Mesothelial cell of epicardium (in vitro differentiated cells): ENCODE measurements around the gene PLEKHG5. TPM values are rescaled to one million over a fixed set of nuclear protein-coding genes. Genes with fewer than 3 reads are reported as not detected.
A peak's percentile ranks its signal among the peaks of the same experiment; 100 is the strongest.

Experiments
- DNase-seq, 2 experiments: peaks; one replicate each; pipeline ENCODE4 v3.0.0; 2021; ENCODE audit warnings: low spot score in 2 of 2; ENCODE audit not compliant: unreplicated experiment in 2 of 2
- H3K27ac Mint-ChIP-seq: 2 replicates; pipeline ENCODE4 v1.8.0; 2021; ENCODE audit warnings: mixed read lengths
- H3K27me3 Mint-ChIP-seq: 2 replicates; pipeline ENCODE4 v1.8.0; 2021; ENCODE audit warnings: low read depth, mixed read lengths
- H3K36me3 Mint-ChIP-seq: 2 replicates; pipeline ENCODE4 v1.8.0; 2021; ENCODE audit warnings: mixed read lengths
- H3K4me1 Mint-ChIP-seq: 2 replicates; pipeline ENCODE4 v1.8.0; 2021; ENCODE audit warnings: mixed read lengths
- H3K4me3 Mint-ChIP-seq: 2 replicates; pipeline ENCODE4 v1.8.0; 2021; ENCODE audit warnings: mild to moderate bottlenecking, moderate library complexity, mixed read lengths
- H3K9me3 Mint-ChIP-seq: 2 replicates; pipeline ENCODE4 v1.8.0; 2021; ENCODE audit warnings: mixed read lengths
- total RNA-seq: library from RNA; stranded (reverse); gene quantifications from 3 replicates; pipeline ENCODE4 v1.2.1, GENCODE V29; 2021
- TF ChIP-seq, protein P1 (sequence below): fragments of 200-600 bp; sonication (generic); IDR thresholded peaks from one replicate; pipeline ENCODE4 v1.5.0; 2021; ENCODE audit warnings: antibody characterized with exemption; ENCODE audit not compliant: unreplicated experiment

PLEKHG5 gene
- total RNA-seq, 1 donor from 2014 or later: 51.2 TPM

DNA sequence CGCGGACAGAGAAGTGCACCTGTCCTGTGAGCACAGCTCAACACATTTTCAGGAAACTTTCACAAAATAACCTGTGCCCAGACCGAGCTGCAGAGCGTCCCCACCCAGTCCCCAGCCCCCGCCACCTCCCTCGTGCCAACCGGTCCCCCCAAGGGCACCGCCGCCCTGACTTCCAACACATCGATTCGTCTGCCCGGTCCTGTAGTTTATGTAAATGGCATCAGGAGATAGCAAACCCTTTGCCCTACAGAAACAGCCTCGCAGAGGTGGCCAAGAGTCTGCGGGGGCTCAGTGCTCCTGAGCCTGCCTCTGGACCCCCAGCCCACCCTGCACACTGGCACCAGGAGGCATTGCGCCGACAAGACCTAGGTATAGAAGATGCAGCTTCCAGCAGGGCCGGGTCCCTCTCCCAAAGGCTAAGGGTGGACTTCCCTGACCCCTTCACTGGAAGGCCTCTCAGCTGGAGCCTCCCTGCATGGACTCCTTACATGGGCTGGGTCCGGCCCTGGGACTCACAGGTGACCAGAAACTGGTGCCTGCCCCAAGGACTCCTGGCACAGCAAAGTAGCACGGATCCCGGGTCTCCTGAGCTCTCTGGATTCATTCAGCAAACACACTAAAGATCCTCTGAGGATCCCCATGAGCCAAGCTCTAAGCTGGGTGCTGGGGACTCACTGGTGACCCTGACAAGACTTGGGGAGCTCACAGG lies 6.6 kb upstream of the PLEKHG5 start:
- TF ChIP-seq, protein P1, sequence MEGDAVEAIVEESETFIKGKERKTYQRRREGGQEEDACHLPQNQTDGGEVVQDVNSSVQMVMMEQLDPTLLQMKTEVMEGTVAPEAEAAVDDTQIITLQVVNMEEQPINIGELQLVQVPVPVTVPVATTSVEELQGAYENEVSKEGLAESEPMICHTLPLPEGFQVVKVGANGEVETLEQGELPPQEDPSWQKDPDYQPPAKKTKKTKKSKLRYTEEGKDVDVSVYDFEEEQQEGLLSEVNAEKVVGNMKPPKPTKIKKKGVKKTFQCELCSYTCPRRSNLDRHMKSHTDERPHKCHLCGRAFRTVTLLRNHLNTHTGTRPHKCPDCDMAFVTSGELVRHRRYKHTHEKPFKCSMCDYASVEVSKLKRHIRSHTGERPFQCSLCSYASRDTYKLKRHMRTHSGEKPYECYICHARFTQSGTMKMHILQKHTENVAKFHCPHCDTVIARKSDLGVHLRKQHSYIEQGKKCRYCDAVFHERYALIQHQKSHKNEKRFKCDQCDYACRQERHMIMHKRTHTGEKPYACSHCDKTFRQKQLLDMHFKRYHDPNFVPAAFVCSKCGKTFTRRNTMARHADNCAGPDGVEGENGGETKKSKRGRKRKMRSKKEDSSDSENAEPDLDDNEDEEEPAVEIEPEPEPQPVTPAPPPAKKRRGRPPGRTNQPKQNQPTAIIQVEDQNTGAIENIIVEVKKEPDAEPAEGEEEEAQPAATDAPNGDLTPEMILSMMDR: no peak
- H3K4me1 Mint-ChIP-seq: peaks cover 29% of the 10 kb centered on the region
- H3K4me3 Mint-ChIP-seq: peak overlapping the region; percentile 72
- H3K27me3 Mint-ChIP-seq: no peaks in the 10 kb centered on the region
- H3K27ac Mint-ChIP-seq: no peak overlapping the region
- H3K36me3 Mint-ChIP-seq: no peaks in the 10 kb centered on the region
- H3K9me3 Mint-ChIP-seq: no peaks in the 10 kb centered on the region
- no peak for DNase-seq

DNA sequence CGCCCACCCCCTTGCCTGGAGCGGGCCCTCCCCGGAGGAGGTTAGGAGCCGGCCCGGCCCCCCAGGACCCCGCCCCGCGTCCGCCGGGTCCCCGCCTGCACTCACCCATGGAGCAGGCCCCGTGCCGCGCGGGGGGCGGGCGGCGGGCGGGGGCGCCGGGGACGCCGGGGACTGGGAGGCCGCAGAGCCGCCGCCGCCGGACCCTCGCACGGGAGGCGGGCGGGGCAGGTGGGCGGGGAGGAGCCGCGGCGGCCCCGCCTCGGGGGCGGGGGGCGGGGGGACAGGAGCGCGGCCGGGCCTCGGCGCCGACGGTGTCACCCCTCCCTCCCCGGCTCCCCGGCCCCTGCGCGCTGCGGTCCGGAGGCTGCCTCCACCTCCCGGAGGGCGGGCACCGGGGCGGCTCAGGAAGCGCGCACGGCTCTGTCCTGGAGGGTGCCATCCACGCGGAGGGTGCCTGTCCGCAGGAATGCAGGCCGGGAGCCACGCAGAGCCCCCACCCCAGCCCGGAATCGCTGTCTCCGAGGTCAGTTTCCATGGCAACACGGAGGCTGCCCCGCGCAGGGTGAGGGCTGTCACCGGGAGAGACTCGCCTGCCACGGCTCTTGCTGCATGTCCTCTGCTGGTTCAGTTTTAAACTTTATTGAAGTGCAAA lies 5.9 kb upstream of the PLEKHG5 start:
- no peaks in the 10 kb centered on the region for H3K36me3 Mint-ChIP-seq
- DNase-seq: peak; percentile 52 to 67
- H3K4me1 Mint-ChIP-seq: peaks cover 30% of the 10 kb centered on the region
- H3K27ac Mint-ChIP-seq: no peak overlapping the region
- H3K9me3 Mint-ChIP-seq: no peaks in the 10 kb centered on the region
- H3K4me3 Mint-ChIP-seq: peak overlapping the region; percentile 75
- TF ChIP-seq, protein P1: no peak
- H3K27me3 Mint-ChIP-seq: no peaks in the 10 kb centered on the region

DNA sequence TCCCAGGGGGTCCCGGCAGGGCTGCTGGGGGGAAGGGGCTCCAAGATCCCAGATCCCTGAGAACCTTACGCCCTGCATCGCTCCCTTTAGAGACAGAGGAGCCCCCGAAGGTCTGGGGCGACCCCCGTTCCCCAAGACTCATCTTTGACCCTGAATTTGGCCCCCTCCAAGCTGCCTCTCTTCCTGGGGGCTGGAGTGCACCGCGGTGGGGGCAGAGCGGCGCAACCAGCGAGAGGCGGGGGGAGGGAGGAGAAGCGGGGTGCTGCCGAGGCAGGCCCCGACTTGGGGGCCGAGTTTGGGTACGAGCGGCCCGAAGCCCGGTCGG lies 5.4 kb upstream of the PLEKHG5 start:
- Mint-ChIP-seq H3K9me3 (no peaks in the 10 kb centered on the region), H3K36me3 (no peaks in the 10 kb centered on the region), H3K4me3 (peak overlapping the region; percentile 75), H3K27me3 (no peaks in the 10 kb centered on the region), H3K27ac (no peak overlapping the region), H3K4me1 (peaks cover 32% of the 10 kb centered on the region)
- no peak for DNase-seq
- TF ChIP-seq, protein P1: no peak

DNA sequence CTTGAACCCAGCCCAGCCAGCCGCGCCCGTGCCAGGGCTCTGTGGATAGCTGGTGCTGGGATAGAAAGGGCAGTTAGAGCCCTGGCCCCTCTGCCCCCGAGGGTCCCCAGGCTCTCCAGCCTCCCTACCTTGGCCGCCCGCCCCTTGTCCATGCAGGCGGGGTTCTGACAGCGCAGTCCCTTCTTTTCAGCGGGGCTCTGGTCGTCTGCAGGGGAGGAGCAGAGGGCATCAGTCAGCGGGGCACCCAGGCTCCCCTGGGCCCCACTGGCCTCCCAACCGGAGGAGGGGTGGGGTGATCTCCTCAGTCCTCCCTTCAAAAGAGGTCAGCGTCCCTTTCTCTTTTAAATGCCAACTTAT lies 4.9 kb upstream of the PLEKHG5 start:
- peaks cover 37% of the 10 kb centered on the region for H3K4me1 Mint-ChIP-seq
- no peaks in the 10 kb centered on the region for H3K9me3 Mint-ChIP-seq
- DNase-seq: no peak
- H3K36me3 Mint-ChIP-seq: no peaks in the 10 kb centered on the region
- peak overlapping the region; percentile 75 for H3K4me3 Mint-ChIP-seq
- H3K27ac Mint-ChIP-seq: no peak overlapping the region
- H3K27me3 Mint-ChIP-seq: no peaks in the 10 kb centered on the region
- TF ChIP-seq, protein P1: no peak

DNA sequence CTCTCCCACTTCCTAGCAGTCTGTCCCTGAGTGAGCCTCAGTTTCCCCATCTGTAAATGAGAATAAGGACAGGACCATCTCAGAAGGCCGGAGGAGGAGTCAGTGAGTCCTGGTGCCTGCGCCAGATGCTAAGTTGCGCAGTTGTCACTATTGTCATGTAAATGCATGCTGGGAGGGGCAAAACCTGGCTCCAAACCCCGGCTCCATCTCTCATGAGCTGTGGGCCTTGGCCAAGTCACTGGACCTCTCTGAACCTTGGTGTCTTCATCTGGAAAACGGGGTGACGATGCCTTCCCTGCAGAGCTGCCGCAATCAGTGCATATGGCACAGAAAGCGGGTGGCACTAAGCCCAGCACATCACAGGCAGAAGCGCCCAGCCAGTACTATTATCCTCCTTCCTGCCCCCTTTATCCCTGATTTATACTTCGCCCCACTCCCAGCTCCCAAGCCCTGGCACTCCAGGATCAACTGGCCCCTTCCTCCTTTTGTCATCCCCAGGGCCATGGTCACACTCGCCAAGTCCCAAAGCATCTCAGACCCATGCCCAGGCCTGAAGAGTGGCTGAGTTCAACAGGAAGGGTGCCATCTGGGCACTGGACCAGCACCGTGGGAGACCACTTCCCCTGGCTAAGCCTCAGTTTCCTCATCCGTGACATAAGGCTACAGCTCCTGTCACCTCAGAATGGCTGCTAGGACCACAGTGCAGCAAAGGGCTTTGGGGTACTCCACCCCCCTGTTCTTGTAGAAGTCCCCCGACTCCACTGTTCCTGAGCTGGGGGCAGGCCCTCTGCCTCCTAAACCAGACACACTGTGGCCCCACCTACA lies 4.3 kb upstream of the PLEKHG5 start:
- TF ChIP-seq, protein P1: no peak
- Mint-ChIP-seq H3K9me3 (no peaks in the 10 kb centered on the region), H3K27ac (no peak overlapping the region), H3K4me3 (peak overlapping the region; percentile 75), H3K4me1 (peaks cover 35% of the 10 kb centered on the region), H3K36me3 (no peaks in the 10 kb centered on the region), H3K27me3 (no peaks in the 10 kb centered on the region)
- no peak for DNase-seq
